Fibroblast of the aortic adventitia (primary cell): ENCODE data around the gene TMEM245. TPM values are rescaled to one million over a fixed set of nuclear protein-coding genes. Genes with fewer than 3 reads are reported as not detected.
A peak's percentile ranks its signal among the peaks of the same experiment; 100 is the strongest.

ENCODE experiments used
- DNase-seq: peaks from one replicate; pipeline ENCODE4 v3.0.0-alpha.2; 2010; ENCODE audit warnings: low read depth
- H3K4me3 ChIP-seq: 2 replicates; pipeline ENCODE4 v1.5.1; 2011; ENCODE audit warnings: low read depth, mild to moderate bottlenecking, control low read depth, low read length, moderate library complexity
- CTCF ChIP-seq: IDR thresholded peaks from 2 replicates; pipeline ENCODE4 v1.5.1; 2011; ENCODE audit warnings: mild to moderate bottlenecking, low read length, control low read depth, inconsistent platforms; ENCODE audit not compliant: insufficient read depth
- total RNA-seq: library from RNA; depleted of rRNA; stranded (reverse); fragments of >200 nt; gene quantifications from 2 replicates; pipeline ENCODE4 v1.2.3, GENCODE V29; 2012; ENCODE audit warnings: low replicate concordance

TMEM245 gene
- total RNA-seq, 1 donor, result 51.2 TPM

DNA sequence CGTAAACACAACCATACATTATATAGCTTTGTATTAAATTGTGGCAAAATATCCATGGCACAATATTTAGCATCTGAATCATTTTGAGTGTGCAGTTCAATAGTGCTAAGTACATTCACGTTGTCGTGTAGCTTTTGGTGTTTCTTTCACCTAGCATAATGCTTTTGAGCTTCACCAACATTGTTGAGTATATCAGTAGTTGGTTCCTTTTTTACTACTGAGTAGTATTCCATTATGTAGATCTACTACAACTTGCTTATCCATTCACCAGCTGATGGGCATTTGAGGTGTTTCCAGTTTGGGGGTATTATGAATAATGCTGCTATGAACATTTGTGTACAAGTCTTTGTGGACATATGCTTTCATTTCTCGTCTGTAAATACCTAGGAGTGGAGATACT is 79.2 kb downstream of the TMEM245 start:
- TF ChIP-seq CTCF, result no peak
- no peak overlapping the region for H3K4me3 ChIP-seq
- no peak for DNase-seq

GRCh38 chr9:109039539-109039938 is 80.2 kb downstream of the TMEM245 start:
- H3K4me3 ChIP-seq, result no peak overlapping the region

DNA sequence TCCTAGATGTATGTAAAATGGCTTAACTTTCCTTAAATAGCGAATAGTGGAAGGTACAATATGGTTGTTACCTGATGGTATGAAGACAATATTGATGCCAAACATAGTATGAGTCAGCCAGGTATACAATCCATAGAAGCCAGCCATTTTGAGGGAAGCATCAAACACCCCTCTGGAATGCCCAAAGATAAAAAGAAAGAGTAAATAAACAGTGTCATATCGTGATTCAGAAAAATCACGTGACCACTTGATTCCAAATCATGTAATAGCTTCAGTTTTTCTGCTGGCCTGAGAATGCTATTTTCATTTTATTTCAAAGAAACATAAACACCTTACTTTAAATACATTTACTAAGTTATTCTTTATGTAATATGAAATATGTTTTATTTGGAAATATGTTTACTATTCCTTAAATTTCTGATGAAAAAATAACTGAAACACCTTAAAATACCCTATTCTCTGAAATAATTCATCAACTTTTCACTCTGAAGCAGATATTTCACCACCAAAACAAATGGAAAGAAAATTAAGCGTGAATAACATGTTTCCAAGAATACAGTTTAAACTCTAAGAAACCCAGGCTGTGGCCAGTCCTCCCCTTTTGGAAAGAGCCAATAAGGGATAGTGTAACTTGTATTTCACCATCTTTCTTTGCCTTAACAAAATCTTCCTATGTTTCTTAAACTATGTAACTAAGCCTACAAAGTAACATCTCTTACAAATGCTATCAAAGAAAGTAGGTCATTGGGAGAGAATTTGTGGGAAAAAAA is 81.6 kb downstream of the TMEM245 start:
- no peak overlapping the region for H3K4me3 ChIP-seq
- no peak for DNase-seq
- TF ChIP-seq CTCF, result no peak

More at GRCh38 chr9:109039539-109039938, 80.2 kb downstream of the TMEM245 start:
- no peak for TF ChIP-seq CTCF
- DNase-seq, result no peak

- peak; percentile 9 for DNase-seq
- TF ChIP-seq CTCF, result no peak
- no peak overlapping the region for H3K4me3 ChIP-seq
Observed at GRCh38 chr9:109036744-109037680, 82.7 kb downstream of the TMEM245 start.

GRCh38 chr9:109035684-109036423 is 83.9 kb downstream of the TMEM245 start:
- no peak overlapping the region for H3K4me3 ChIP-seq
- TF ChIP-seq CTCF, result no peak
- peak; percentile 91 for DNase-seq

GRCh38 chr9:109033941-109034700 is 85.6 kb downstream of the TMEM245 start:
- no peak for DNase-seq
- H3K4me3 ChIP-seq, result no peak overlapping the region
- no peak for TF ChIP-seq CTCF
